Putamen (tissue), 1 donor: ENCODE results near the gene RAD21L1.

Source experiments
- DNase-seq: peaks from one replicate; pipeline ENCODE4 v3.0.0-alpha.2; 2016; ENCODE audit warnings: low spot score

RAD21L1 gene

GRCh38 chr20:1296117-1296610 is 70.3 kb downstream of the RAD21L1 start:
- no peak for DNase-seq

GRCh38 chr20:1296922-1297321 is 71.1 kb downstream of the RAD21L1 start:
- no peak for DNase-seq

- DNase-seq = no peak
Measured at GRCh38 chr20:1297486-1297885, 71.6 kb downstream of the RAD21L1 start.

- no peak for DNase-seq
Measured at GRCh38 chr20:1298166-1298565, 72.3 kb downstream of the RAD21L1 start.

GRCh38 chr20:1298888-1299511 is 73.2 kb downstream of the RAD21L1 start:
- no peak for DNase-seq

- no peak for DNase-seq
Measured at GRCh38 chr20:1299522-1299921, 73.7 kb downstream of the RAD21L1 start.

GRCh38 chr20:1300083-1300840 is 74.4 kb downstream of the RAD21L1 start:
- no peak for DNase-seq

- DNase-seq = no peak
Measured at GRCh38 chr20:1301031-1301529, 75.2 kb downstream of the RAD21L1 start.

GRCh38 chr20:1302685-1303541 is 77.1 kb downstream of the RAD21L1 start:
- no peak for DNase-seq

- DNase-seq = no peak
Measured at GRCh38 chr20:1304710-1305515, 79.1 kb downstream of the RAD21L1 start.
